ENCODE measurements around the gene HNRNPAB. TPM values are rescaled to one million over a fixed set of nuclear protein-coding genes. Genes with fewer than 3 reads are reported as not detected.
"Not testable (repeated sequence)": the region's sequence is repeated elsewhere in the genome, so short reads cannot be mapped to it uniquely, and the experiment has no call there.

The HNRNPAB gene
- total RNA-seq, 1 donor from 2014 or later = 492 TPM

DNA sequence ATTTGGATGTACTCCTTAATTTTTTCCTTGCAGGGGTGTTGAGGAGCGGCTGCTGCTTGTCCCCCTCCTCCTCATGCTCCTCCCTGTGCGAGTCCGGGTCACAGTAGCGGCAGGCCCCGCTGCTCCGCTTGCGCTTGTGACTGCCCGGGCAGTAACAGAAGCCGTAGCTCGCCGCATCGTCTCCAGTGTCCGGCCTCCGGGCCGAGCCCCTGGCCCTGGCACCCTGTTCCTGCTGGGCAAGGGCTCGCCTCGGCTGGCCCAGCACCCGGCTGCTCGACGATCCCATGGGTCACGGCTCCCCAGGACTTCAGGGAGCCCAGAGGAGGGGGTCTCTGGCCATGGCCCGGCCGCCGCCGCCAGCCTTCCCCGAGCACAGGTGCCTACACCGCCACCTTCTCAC lies 17.3 kb upstream of the HNRNPAB start, which contains the start of gene GMCL2:
GMCL2 (minus strand) TSS at position 358 of the 400 bp plus-strand sequence; CDS start at position 286, 72 bp downstream.
- H3K36me3 Mint-ChIP-seq (ENCODE audit: low read depth) = no peaks in the 10 kb centered on the region
- intact Hi-C loops (cut with micrococcal nuclease) = no loop called here
- no peak for DNase-seq
- no peak within 1 kb of the TSS for H3K4me3 Mint-ChIP-seq
- no peak within 1 kb of the TSS for H3K27ac Mint-ChIP-seq
- H3K27me3 Mint-ChIP-seq = peaks cover 9% of the 10 kb centered on the region
- no peaks in the 10 kb centered on the region for H3K9me3 Mint-ChIP-seq
- peaks cover 7% of the 10 kb centered on the region for H3K4me1 Mint-ChIP-seq

DNA sequence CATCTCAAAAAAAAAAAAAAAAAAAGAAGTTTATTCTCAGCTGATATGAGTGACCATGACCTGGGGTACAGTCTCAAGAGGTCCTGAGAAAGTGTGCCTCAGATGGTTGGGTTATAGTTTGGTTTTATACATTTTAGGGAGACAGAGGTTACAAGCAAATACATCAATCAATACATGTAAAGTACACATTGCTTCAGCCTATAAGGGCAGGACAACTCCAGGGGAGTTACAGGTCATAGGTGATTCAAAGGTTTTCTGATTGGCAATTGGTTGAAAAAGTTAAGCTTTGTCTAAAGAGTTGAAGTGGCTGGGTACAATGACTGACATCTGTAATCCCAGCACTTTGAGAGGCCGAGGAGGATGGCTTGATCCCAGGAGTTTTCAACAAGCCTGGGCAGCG lies 14.9 kb upstream of the HNRNPAB start:
- intact Hi-C loops (cut with micrococcal nuclease) = no loop called here
- Mint-ChIP-seq H3K4me1 (peaks cover 13% of the 10 kb centered on the region), H3K27ac (no peak overlapping the region), H3K4me3 (no peak overlapping the region), H3K36me3 (ENCODE audit: low read depth) (no peaks in the 10 kb centered on the region), H3K9me3 (no peaks in the 10 kb centered on the region), H3K27me3 (peaks cover 24% of the 10 kb centered on the region)
- DNase-seq = no peak

- H3K36me3 Mint-ChIP-seq (ENCODE audit: low read depth) = no peaks in the 10 kb centered on the region
- H3K4me1 Mint-ChIP-seq = peaks cover 12% of the 10 kb centered on the region
- H3K27ac Mint-ChIP-seq = no peak overlapping the region
- no peaks in the 10 kb centered on the region for H3K9me3 Mint-ChIP-seq
- DNase-seq = no peak
- peaks cover 30% of the 10 kb centered on the region for H3K27me3 Mint-ChIP-seq
- no peak overlapping the region for H3K4me3 Mint-ChIP-seq
- intact Hi-C loops (cut with micrococcal nuclease) = no loop called here
Measured at GRCh38 chr5:178191661-178192060, 12.7 kb upstream of the HNRNPAB start.

DNA sequence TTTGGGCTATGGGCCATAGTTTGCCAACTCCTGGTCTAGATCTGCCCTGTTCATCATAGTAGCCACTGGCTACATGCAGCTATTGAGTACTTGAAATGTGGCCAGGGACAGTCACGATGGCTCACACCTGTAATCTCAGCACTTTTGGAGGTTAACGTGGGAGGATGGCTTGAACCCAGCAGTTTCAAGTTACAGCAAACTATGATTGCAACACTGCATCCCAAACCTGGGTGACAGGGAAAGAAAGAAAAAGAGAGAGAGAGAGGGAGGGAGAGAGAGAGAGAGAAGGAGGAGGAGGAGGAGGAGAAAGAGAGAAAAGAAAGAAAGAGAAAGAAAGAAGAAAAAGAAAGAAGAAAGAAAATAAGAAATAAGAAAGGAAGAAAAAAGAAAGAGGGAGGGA lies 12.1 kb upstream of the HNRNPAB start:
- intact Hi-C loops (cut with micrococcal nuclease) = no loop called here
- H3K27ac Mint-ChIP-seq = no peak overlapping the region
- H3K4me1 Mint-ChIP-seq = peaks cover 12% of the 10 kb centered on the region
- H3K36me3 Mint-ChIP-seq (ENCODE audit: low read depth) = no peaks in the 10 kb centered on the region
- H3K4me3 Mint-ChIP-seq = no peak overlapping the region
- DNase-seq = no peak
- H3K9me3 Mint-ChIP-seq = no peaks in the 10 kb centered on the region
- H3K27me3 Mint-ChIP-seq = peaks cover 30% of the 10 kb centered on the region

DNA sequence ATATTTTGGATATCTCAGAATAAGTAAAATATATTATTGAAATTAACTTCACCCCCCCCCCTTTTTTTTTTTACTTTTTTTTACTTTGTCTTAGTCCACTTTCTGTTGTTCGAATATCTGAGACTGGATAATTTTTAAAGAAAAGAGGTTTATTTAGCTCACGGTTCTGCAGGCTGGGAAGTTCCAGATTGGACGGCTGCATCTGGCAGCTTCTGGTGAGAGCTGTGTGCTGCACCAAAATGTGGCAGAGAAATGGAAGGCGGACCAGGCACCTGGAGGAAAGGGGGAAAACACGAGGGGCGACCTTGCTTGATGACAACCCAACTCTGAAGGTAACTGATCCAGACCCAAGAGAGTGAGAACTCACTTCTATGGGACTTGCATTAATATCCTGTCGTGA lies 11.5 kb upstream of the HNRNPAB start:
- peaks cover 32% of the 10 kb centered on the region for H3K27me3 Mint-ChIP-seq
- DNase-seq = no peak
- intact Hi-C loops (cut with micrococcal nuclease) = no loop called here
- peaks cover 12% of the 10 kb centered on the region for H3K4me1 Mint-ChIP-seq
- H3K27ac Mint-ChIP-seq = no peak overlapping the region
- no peaks in the 10 kb centered on the region for H3K9me3 Mint-ChIP-seq
- no peak overlapping the region for H3K4me3 Mint-ChIP-seq
- no peaks in the 10 kb centered on the region for H3K36me3 Mint-ChIP-seq (ENCODE audit: low read depth)

GRCh38 chr5:178193251-178193809 lies 11.0 kb upstream of the HNRNPAB start:
- DNase-seq = no peak
- Mint-ChIP-seq H3K4me1 (peaks cover 12% of the 10 kb centered on the region), H3K9me3 (no peaks in the 10 kb centered on the region), H3K36me3 (ENCODE audit: low read depth) (no peaks in the 10 kb centered on the region), H3K4me3 (no peak overlapping the region), H3K27me3 (peaks cover 32% of the 10 kb centered on the region), H3K27ac (peak overlapping the region; percentile 8)
- intact Hi-C loops (cut with micrococcal nuclease) = no loop called here

DNA sequence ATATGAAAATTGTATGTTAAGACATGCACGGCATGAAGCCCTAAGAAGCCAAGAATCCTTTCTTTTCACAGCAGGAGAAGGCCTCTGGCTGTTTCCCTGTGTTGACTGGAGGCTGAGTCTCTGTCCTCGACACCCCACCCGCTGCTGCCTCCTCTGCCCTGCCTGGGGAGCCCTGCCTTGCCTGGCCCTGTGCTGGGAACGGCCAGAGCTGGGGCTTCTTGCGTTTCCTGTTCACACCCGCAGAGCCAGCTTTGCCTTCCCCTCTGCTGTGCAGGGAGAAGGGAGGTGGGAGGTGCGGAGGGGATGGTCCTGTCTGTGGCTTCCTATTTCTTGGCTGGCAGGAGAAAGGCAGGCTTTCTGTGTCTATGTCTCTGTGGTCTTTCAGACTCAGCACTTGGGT lies 10.3 kb upstream of the HNRNPAB start:
- Mint-ChIP-seq H3K27me3 (peaks cover 26% of the 10 kb centered on the region), H3K36me3 (ENCODE audit: low read depth) (no peaks in the 10 kb centered on the region), H3K27ac (no peak overlapping the region), H3K4me1 (peaks cover 12% of the 10 kb centered on the region), H3K9me3 (no peaks in the 10 kb centered on the region), H3K4me3 (no peak overlapping the region)
- intact Hi-C loops (cut with micrococcal nuclease) = no loop called here
- no peak for DNase-seq

DNA sequence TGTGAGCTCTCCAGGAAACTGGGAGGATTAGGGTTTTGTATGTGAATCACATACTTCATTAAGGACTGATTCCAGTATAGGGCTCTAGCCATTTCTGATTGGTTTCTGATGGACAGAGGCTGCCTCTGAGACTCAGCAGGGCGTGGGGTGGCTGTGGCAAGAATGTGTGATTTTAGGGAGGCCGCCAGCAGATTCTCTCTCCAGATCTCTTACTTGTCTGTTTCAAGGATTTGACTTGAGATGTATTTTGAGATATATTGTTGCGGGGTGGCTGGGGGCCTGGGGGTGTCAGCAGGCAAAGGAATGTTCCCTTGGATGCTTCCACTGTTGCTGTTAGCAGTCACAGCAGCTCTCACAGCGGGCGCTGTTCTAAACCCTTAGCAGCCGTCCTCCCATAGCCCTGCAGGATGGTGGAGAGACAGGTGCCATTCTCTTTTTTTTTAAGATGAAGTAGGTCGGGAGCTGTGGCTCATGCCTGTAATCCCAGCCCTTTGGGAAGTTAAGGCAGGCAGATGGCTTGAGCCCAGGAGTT lies 8.0 kb upstream of the HNRNPAB start:
- no peak for DNase-seq
- peaks cover 24% of the 10 kb centered on the region for H3K27me3 Mint-ChIP-seq
- peaks cover 12% of the 10 kb centered on the region for H3K4me1 Mint-ChIP-seq
- H3K4me3 Mint-ChIP-seq = no peak overlapping the region
- no peaks in the 10 kb centered on the region for H3K36me3 Mint-ChIP-seq (ENCODE audit: low read depth)
- no peaks in the 10 kb centered on the region for H3K9me3 Mint-ChIP-seq
- no peak overlapping the region for H3K27ac Mint-ChIP-seq
- intact Hi-C loops (cut with micrococcal nuclease) = no loop called here

GRCh38 chr5:178196986-178197385 lies 7.3 kb upstream of the HNRNPAB start:
- Mint-ChIP-seq H3K36me3 (ENCODE audit: low read depth) (no peaks in the 10 kb centered on the region), H3K9me3 (no peaks in the 10 kb centered on the region), H3K4me3 (no peak overlapping the region), H3K4me1 (peaks cover 12% of the 10 kb centered on the region), H3K27ac (no peak overlapping the region), H3K27me3 (peaks cover 24% of the 10 kb centered on the region)
- intact Hi-C loops (cut with micrococcal nuclease) = no loop called here
- DNase-seq = no peak

DNA sequence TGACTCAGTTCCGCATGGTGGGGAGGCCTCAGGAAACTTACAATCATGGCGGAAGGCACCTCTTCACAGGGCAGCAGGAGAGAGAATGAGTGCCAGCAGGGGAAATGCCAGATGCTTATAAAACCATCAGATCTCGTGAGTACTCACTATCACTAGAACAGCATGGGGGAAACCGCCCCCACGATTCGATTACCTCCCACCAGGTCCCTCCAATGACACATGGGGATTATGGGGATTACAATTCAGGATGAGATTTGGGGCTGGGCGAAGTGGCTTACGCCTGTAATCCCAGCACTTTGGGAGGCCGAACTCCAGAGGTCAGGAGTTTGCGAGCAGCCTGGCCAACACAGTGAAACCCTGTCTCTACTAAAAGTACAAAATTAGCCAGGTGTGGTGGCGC lies 6.2 kb upstream of the HNRNPAB start:
- H3K9me3 Mint-ChIP-seq; H3K27ac Mint-ChIP-seq; H3K4me1 Mint-ChIP-seq; intact Hi-C loops (cut with micrococcal nuclease); H3K36me3 Mint-ChIP-seq (ENCODE audit: low read depth); DNase-seq; H3K4me3 Mint-ChIP-seq: not testable (repeated sequence)
- peaks cover 15% of the 10 kb centered on the region for H3K27me3 Mint-ChIP-seq

GRCh38 chr5:178198706-178199105 lies 5.6 kb upstream of the HNRNPAB start:
- Mint-ChIP-seq H3K9me3 (no peaks in the 10 kb centered on the region), H3K4me1 (peaks cover 6% of the 10 kb centered on the region), H3K27ac (no peak overlapping the region), H3K36me3 (ENCODE audit: low read depth) (no peaks in the 10 kb centered on the region), H3K27me3 (peaks cover 11% of the 10 kb centered on the region), H3K4me3 (no peak overlapping the region)
- no peak for DNase-seq
- intact Hi-C loops (cut with micrococcal nuclease) = no loop called here

DNA sequence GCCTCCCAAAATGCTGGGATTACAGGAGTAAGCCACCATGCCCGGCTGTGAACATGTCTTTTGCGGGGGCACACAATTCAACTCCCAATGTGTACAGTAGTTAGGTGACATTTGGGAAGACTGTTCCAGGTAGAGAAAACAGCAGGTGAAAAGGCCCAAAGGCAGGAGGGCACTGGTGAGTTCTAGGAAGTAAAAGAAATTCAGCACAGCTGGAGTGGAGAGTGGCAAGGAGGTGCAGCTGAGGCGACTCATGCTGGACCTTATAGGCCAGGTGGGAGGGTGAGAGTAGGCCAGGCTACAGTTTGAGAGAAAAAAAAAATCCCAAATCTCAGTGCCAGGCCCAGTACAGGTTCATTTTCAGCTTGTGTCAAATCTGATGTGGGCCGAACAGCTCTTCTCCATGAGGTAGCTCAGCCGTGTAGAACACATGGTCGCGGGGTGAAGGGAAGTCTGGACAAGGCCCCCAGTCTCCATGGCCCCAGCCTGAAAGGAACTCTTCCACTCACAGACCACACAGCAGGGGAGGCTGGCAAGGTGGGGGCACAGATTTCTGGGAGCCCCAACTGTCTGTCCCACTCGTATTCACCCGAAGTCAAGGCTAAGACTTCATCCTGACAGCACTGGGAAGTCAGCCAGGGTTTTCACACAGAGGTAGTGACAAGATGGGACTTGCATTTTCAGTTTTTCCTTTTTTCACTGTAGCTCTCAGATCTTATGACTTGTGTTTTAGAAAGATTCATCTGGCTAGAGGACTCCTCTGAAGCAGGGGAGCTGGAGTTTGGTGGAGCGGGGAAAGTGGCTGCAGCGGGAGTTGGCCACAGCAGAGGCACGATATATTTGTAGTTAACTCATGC lies 4.5 kb upstream of the HNRNPAB start:
- Mint-ChIP-seq H3K4me1 (peaks cover 2% of the 10 kb centered on the region), H3K9me3 (no peaks in the 10 kb centered on the region), H3K27ac (no peak overlapping the region), H3K36me3 (ENCODE audit: low read depth) (peaks cover 4% of the 10 kb centered on the region), H3K27me3 (peaks cover 8% of the 10 kb centered on the region), H3K4me3 (no peak overlapping the region)
- DNase-seq = no peak
- intact Hi-C loops (cut with micrococcal nuclease) = no loop called here

- intact Hi-C loops (cut with micrococcal nuclease) = no loop called here
- Mint-ChIP-seq H3K36me3 (ENCODE audit: low read depth) (peaks cover 15% of the 10 kb centered on the region), H3K9me3 (no peaks in the 10 kb centered on the region), H3K4me1 (peaks cover 10% of the 10 kb centered on the region), H3K27me3 (peaks cover 5% of the 10 kb centered on the region), H3K4me3 (no peak overlapping the region), H3K27ac (no peak overlapping the region)
- DNase-seq = no peak
Measured at GRCh38 chr5:178201221-178201926, 3.0 kb upstream of the HNRNPAB start.

DNA sequence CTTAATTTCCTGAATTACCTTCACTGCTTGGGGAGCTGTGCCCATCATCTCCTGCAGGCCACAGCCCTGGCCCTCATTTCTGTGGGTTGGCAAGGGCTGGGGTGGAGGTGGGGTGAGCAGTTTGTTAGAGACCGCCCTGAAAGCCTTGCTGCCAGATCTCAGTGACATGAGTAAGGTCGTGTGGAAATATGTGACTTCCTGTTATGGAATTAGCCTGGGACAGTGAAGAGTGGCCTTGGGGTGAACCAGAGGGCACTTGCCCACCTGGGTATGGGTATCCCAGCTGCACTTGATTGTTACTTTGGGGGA lies 2.5 kb upstream of the HNRNPAB start:
- no peak for DNase-seq
- Mint-ChIP-seq H3K4me1 (peaks cover 13% of the 10 kb centered on the region), H3K9me3 (no peaks in the 10 kb centered on the region), H3K4me3 (peak overlapping the region; percentile 11), H3K36me3 (ENCODE audit: low read depth) (peaks cover 20% of the 10 kb centered on the region), H3K27me3 (peaks cover 5% of the 10 kb centered on the region), H3K27ac (no peak overlapping the region)
- intact Hi-C loops (cut with micrococcal nuclease) = no loop called here

Data from activated CD4-positive, alpha-beta T cell treated with anti-CD3 and anti-CD28 coated beads, Interleukin-2, amount 10 ng/mL, durations not matched to agents 24 days and 14 days (primary cell).